ENCODE measurements around the gene ZAR1L. TPM values are rescaled to one million over a fixed set of nuclear protein-coding genes. Genes with fewer than 3 reads are reported as not detected.

Gene ZAR1L
- total RNA-seq, 1 experiment from 2014 or later = not detected

DNA sequence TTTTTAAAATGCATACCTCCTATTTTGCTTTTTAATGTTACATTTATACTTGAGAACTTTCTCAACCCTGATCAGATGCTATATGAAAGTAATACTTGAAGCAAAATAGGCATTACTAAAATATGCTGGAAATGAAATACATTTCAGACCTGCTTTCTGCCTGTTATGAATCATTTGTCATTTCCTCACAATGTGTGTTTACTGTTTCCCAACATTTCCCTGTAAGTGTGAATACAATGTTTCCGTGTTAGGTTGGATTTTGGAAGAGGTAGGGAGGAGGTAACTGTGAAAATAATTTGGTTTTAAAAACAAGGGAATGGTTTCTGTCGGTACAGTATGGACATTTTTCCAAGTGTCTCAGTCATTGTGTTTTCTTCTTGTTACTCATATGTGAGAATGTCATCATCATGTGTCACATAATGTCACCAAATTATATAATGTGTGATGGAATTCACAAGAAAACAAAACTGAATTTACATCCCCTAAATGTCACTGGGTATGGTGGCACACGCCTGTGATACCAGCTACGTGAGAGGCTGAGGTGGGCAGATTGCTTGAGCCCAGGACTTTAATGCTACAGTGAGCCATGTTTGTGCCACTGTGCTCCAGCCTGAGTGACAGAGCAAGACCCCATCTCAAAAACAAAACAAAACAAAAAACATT, 43.0 kb downstream of the ZAR1L start:
- no peak overlapping the region for H3K4me3 ChIP-seq (ENCODE audit: low read length)
- H3K4me2 ChIP-seq (ENCODE audit: low read length) = peak overlapping the region; percentile 6; the same call in 1 of the 2 replicates
- no peaks in the 10 kb centered on the region for H3K9me2 ChIP-seq (replicated peaks; ENCODE audit: low read length)
- no peaks in the 10 kb centered on the region for H3K4me1 ChIP-seq (ENCODE audit: insufficient read depth, low read length)
- H3F3A ChIP-seq (ENCODE audit: low read length, unreplicated experiment) = no peaks in the 10 kb centered on the region
- intact Hi-C loops (cut with micrococcal nuclease) = no loop called here
- no peaks in the 10 kb centered on the region for H3K36me3 ChIP-seq (ENCODE audit: low read depth, low read length)
- DNase-seq (no peak), ATAC-seq (no peak)
- no peaks in the 10 kb centered on the region for H4K20me1 ChIP-seq (ENCODE audit: low read length)
- H3K9me3 ChIP-seq (ENCODE audit: low read length) = no peaks in the 10 kb centered on the region
- H3K9ac ChIP-seq (ENCODE audit: low read length) = no peak overlapping the region
- no peaks in the 10 kb centered on the region for H3K27me3 ChIP-seq (ENCODE audit: low read length)
- H3K27ac ChIP-seq (ENCODE audit: low read length) = no peak overlapping the region
- no peak for TF ChIP-seq CTCF (conservative IDR thresholded peaks at IDR 0.05; ENCODE audit: low read depth, low read length)
- BruUV-seq (replicated peaks) = no TSS peak
- ChIA-PET POLR2A (ENCODE audit: unreplicated experiment) (no interaction called here), CTCF (no interaction called here)
- no peak overlapping the region for H2AFZ ChIP-seq (ENCODE audit: low read length)
- no peaks in the 10 kb centered on the region for H3K79me2 ChIP-seq (ENCODE audit: low read length)

- TF ChIP-seq EZH2 (IDR thresholded peaks at IDR 0.05; ENCODE audit: low read length, unreplicated experiment) (no peak), EZH2phosphoT487 (IDR thresholded peaks at IDR 0.05; ENCODE audit: borderline replicate concordance, low read length) (no peak), CTCF (conservative IDR thresholded peaks at IDR 0.05; ENCODE audit: low read depth, low read length) (peak; percentile 78)
- no peak overlapping the region for H3K4me2 ChIP-seq (ENCODE audit: low read length)
- H3K9me2 ChIP-seq (replicated peaks; ENCODE audit: low read length) = no peaks in the 10 kb centered on the region
- H3K4me3 ChIP-seq (ENCODE audit: low read length) = no peak overlapping the region
- intact Hi-C loops (cut with micrococcal nuclease) = loop anchor here (5.0 kb wide), 1 partner anchor 44 kb away; no protein-coding TSS in a partner anchor
- peaks cover 4% of the 10 kb centered on the region; the same call in 1 of the 2 replicates for H3K4me1 ChIP-seq (ENCODE audit: insufficient read depth, low read length)
- no peaks in the 10 kb centered on the region for H3K9me3 ChIP-seq (ENCODE audit: low read length)
- no peaks in the 10 kb centered on the region for H4K20me1 ChIP-seq (ENCODE audit: low read length)
- no peaks in the 10 kb centered on the region for H3K36me3 ChIP-seq (ENCODE audit: low read depth, low read length)
- H3K79me2 ChIP-seq (ENCODE audit: low read length) = no peaks in the 10 kb centered on the region
- H3F3A ChIP-seq (ENCODE audit: low read length, unreplicated experiment) = no peaks in the 10 kb centered on the region
- H2AFZ ChIP-seq (ENCODE audit: low read length) = no peak overlapping the region
- ATAC-seq (peak; percentile 62), DNase-seq (peak; percentile 65)
- H3K27ac ChIP-seq (ENCODE audit: low read length) = no peak overlapping the region
- ChIA-PET CTCF (interaction anchor here (0.7 kb wide), 2 partner anchors 38 to 127 kb away, joined by 3 to 4 read pairs; no protein-coding TSS in a partner anchor), POLR2A (ENCODE audit: unreplicated experiment) (no interaction called here)
- H3K27me3 ChIP-seq (ENCODE audit: low read length) = no peaks in the 10 kb centered on the region
- H3K9ac ChIP-seq (ENCODE audit: low read length) = no peak overlapping the region
- BruUV-seq (replicated peaks) = no TSS peak
Measured at GRCh38 chr13:32267836-32268439, 47.2 kb downstream of the ZAR1L start.

GRCh38 chr13:32266130-32266529, 49.0 kb downstream of the ZAR1L start:
- Histone ChIP-seq H3K27me3 (ENCODE audit: low read length) (no peaks in the 10 kb centered on the region), H2AFZ (ENCODE audit: low read length) (no peak overlapping the region), H3K4me3 (ENCODE audit: low read length) (no peak overlapping the region), H3K4me2 (ENCODE audit: low read length) (no peak overlapping the region), H3K9me2 (replicated peaks; ENCODE audit: low read length) (no peaks in the 10 kb centered on the region), H3K9me3 (ENCODE audit: low read length) (no peaks in the 10 kb centered on the region), H3F3A (ENCODE audit: low read length, unreplicated experiment) (no peaks in the 10 kb centered on the region), H4K20me1 (ENCODE audit: low read length) (no peaks in the 10 kb centered on the region), H3K4me1 (ENCODE audit: insufficient read depth, low read length) (peaks cover 12% of the 10 kb centered on the region), H3K36me3 (ENCODE audit: low read depth, low read length) (no peaks in the 10 kb centered on the region), H3K79me2 (ENCODE audit: low read length) (no peaks in the 10 kb centered on the region), H3K27ac (ENCODE audit: low read length) (no peak overlapping the region), H3K9ac (ENCODE audit: low read length) (no peak overlapping the region)
- DNase-seq (no peak), ATAC-seq (no peak)
- ChIA-PET CTCF (no interaction called here), POLR2A (ENCODE audit: unreplicated experiment) (no interaction called here)
- no peak for TF ChIP-seq CTCF (conservative IDR thresholded peaks at IDR 0.05; ENCODE audit: low read depth, low read length)
- TF ChIP-seq EZH2 (IDR thresholded peaks at IDR 0.05; ENCODE audit: low read length, unreplicated experiment) = no peak
- no peak for TF ChIP-seq EZH2phosphoT487 (IDR thresholded peaks at IDR 0.05; ENCODE audit: borderline replicate concordance, low read length)
- BruUV-seq (replicated peaks) = no TSS peak
- intact Hi-C loops (cut with micrococcal nuclease) = loop anchor here (5.0 kb wide), 1 partner anchor 46 kb away; no protein-coding TSS in a partner anchor

Measured in PC-3 (cell line).